Fibroblast of villous mesenchyme (primary cell): Measurements from ENCODE around the gene MSH2. TPM values are rescaled to one million over a fixed set of nuclear protein-coding genes. Genes with fewer than 3 reads are reported as not detected.
"Not testable (repeated sequence)": the region's sequence is repeated elsewhere in the genome, so short reads cannot be mapped to it uniquely, and the experiment has no call there.

ENCODE experiments used
- DNase-seq: peaks from one replicate; pipeline ENCODE4 v3.0.0-alpha.2; 2010; ENCODE audit warnings: low read depth
- H3K4me3 ChIP-seq: 2 replicates; pipeline ENCODE4 v1.5.1; 2011; ENCODE audit warnings: low read depth, mild to moderate bottlenecking, low read length
- total RNA-seq: library from RNA; depleted of rRNA; stranded (reverse); fragments of >200 nt; gene quantifications from 2 replicates; pipeline ENCODE4 v1.2.3, GENCODE V29; 2012
- TF ChIP-seq, protein P1 (sequence below): IDR thresholded peaks from 2 replicates; pipeline ENCODE4 v1.5.1; 2012; ENCODE audit warnings: low read depth, mild to moderate bottlenecking, low read length; ENCODE audit not compliant: insufficient read depth

The MSH2 gene
- total RNA-seq, 1 donor, result 22.9 TPM

DNA sequence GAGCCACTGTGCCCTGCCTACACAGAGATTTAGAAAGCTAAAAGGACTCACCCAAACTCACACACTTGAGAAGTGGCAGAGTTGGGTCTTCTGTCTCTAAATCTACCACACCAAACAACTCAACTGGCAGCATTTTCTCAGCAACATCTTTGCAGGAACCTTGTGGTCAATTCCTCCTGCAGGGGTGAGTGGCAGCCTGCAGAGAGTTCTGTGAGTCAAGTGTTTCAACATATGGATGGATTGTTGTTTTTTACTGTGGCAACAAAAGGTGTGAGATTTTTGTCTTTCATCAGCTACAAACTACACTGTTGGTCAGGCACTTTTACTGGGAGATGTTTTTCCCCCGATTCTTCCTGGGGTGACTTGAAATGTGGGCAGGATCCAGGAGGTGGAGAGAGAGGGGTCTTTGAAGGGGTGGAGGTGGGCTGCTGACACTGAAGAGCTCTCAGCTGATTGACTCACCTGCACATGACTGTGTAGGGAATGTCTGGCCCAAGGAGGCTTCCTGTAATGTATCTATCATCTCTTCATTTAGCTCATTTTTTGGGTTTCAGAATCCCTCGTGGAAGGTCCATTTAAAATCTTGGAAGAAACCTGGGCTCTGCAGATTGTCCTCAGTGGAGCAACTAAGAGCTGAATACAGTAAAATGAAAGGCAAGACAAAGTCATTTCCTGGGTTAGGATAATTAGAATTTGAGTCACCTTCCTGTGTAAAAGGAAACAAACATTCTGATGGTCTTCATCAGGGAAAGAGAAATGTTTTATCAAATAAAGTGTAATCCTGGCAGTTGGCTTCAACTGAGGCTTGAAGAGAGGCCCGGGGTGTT lies 98.6 kb downstream of the MSH2 start:
- DNase-seq, result no peak
- H3K4me3 ChIP-seq, result no peak overlapping the region
- TF ChIP-seq, protein P1, sequence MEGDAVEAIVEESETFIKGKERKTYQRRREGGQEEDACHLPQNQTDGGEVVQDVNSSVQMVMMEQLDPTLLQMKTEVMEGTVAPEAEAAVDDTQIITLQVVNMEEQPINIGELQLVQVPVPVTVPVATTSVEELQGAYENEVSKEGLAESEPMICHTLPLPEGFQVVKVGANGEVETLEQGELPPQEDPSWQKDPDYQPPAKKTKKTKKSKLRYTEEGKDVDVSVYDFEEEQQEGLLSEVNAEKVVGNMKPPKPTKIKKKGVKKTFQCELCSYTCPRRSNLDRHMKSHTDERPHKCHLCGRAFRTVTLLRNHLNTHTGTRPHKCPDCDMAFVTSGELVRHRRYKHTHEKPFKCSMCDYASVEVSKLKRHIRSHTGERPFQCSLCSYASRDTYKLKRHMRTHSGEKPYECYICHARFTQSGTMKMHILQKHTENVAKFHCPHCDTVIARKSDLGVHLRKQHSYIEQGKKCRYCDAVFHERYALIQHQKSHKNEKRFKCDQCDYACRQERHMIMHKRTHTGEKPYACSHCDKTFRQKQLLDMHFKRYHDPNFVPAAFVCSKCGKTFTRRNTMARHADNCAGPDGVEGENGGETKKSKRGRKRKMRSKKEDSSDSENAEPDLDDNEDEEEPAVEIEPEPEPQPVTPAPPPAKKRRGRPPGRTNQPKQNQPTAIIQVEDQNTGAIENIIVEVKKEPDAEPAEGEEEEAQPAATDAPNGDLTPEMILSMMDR, result no peak

DNA sequence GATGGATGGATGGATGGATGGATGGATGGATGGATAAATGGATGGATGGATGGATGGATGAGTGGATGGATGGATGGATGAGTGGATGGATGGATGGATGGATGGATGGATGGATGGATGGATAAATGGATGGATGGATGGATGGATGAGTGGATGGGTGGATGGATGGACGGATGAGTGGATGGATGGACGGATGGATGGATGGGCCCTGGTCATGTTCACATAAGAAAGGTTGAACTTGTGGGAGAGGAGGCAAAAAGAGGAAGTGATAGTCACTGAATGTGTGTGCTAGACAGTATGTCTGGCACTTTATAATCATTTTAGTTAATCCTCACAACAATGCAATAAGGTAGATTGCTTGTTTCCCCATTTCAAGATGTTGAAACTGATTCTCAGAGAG lies 99.5 kb downstream of the MSH2 start:
- H3K4me3 ChIP-seq, DNase-seq: not testable (repeated sequence)

DNA sequence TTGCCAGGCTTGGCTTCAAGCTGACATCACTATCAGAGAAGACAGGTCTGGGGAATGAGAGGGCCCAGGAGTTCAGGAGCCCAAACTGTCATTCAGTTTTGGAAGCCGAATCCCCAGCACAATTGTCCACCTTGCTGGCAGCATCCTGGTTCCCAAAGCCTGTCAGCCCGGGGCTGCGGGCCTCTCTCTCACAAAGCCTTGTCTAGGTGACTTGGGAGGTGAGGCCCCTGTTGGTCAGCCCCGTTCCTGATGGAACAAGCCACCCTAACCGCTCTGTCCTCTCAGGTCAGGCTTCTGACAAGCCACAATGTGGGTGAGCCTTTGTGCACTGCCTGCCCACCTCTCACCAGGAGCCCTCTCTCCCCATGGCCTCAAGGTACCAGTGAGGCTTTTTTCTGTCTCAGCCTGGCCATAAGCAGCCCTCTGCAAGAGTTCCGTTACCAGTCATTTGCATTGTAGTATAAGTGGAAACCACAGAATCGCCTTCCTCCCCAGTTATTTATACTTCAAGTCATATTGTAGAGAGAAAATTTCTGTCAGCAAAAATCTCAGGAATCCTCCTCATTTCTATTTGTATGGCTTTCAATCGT lies 100.6 kb downstream of the MSH2 start:
- no peak overlapping the region for H3K4me3 ChIP-seq
- no peak for DNase-seq
- TF ChIP-seq, protein P1, result no peak

DNA sequence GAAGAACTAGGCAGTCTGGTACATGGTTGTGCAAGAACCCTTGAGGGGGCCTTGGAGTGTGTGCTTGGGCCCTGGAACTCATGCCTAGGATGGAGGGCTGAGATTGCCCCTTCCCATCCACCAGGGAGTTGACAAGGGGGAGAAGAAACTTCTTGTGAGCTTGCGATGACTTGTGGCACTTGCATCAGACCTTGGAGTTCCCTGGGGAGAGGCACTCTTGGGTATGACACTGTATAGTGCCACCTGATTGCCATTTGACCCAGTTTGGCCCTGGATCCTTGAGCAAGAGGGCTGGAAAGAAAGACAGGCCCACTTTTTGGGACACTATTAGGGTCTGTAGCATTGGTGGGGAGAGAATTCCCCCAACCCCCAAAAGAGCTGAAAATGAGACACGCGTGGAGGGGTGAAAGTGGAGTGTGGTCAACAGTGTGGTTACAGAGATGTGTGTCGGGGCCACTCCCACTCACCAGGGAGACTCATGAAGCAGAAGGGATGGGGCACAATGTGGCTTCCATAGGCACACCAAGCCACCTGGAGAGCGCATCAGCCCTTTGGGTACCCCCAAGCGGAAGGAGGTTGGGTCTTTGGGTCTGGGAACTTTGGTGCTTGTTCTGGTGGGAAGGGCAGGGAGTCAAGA lies 101.3 kb downstream of the MSH2 start:
- TF ChIP-seq, protein P1, result no peak
- no peak overlapping the region for H3K4me3 ChIP-seq
- DNase-seq, result no peak

DNA sequence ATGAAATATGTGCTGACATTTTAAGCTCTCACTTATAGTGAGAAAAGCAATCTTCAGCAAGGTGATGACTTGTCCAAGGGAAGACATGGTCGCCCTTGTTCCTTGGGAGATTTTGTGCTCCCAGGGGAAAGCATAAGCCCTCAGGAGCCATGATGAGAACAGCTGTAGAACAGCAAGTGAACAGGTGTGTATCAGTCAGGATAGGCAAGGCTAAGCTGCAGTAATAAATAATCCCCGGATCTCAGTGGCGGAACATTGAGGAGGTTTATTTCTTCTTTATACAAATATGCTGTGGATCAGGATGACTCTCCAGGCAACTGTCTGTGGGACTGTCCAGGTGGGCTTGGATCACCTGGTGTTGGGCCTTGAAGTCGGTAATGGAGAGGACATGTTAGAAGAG lies 103.1 kb downstream of the MSH2 start:
- DNase-seq, result no peak
- no peak overlapping the region for H3K4me3 ChIP-seq
- TF ChIP-seq, protein P1, result no peak

DNA sequence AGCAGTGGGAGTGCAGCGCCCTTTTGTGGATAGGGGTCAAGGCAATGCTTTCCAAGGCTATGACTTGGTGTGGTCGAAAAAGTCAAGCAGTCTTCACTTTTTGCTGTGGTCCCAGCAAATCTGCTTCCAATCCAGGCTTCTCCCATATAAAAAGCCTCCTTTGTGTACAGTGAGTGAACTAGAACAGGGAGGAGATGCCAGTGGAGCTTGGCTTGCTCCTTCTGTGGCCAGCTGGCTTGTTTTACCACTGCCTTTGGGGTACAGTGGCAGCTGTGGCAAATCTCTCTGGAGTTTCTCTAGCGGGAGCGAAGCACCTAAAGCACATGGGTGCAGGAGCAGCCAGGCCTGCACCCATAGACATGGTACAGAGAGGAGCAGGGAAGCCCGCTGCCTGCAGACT lies 103.5 kb downstream of the MSH2 start:
- no peak overlapping the region for H3K4me3 ChIP-seq
- no peak for DNase-seq
- TF ChIP-seq, protein P1, result no peak

DNA sequence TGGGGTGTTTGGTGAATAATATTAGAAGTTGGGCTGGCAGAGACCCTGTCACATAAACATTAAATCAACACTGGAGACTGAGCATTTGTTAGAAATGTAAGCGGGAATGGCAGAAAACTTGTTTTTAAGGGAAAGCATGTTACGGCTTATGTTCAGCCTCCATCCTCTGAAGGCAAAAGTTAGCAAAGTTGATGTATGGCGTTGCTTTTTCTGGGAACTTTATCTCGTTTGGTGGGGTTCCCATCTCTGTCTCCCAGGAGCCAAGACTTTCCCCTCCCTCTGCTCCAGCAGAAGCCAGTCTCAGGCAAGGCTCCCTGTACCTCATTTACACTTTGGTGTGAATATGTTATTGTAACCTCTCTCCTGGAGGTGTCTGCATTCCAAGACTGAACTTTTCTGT lies 105.1 kb downstream of the MSH2 start:
- no peak overlapping the region for H3K4me3 ChIP-seq
- TF ChIP-seq, protein P1, result no peak
- no peak for DNase-seq
